RWPE2 (cell line): ENCODE measurements around the gene FANK1.

Experiments
- ATAC-seq: fragments of 200-7000 bp; cut with Tn5 transposase; 3 replicates; pipeline ENCODE4 v1.9.1; 2021; ENCODE audit warnings: low read depth
- DNase-seq: peaks from one replicate; pipeline ENCODE4 v3.0.0-alpha.2; 2020; ENCODE audit warnings: low spot score
- H3K27ac ChIP-seq: fragments of 450-650 bp; 2 replicates; pipeline ENCODE4 v1.5.1; 2017; ENCODE audit warnings: mild to moderate bottlenecking; ENCODE audit not compliant: poor library complexity, severe bottlenecking
- H3K27me3 ChIP-seq: fragments of 250-450 bp; sonication (Bioruptor Pico); 2 replicates; pipeline ENCODE4 v1.5.1; 2021; ENCODE audit warnings: mild to moderate bottlenecking, moderate library complexity; ENCODE audit not compliant: insufficient read depth, poor library complexity, severe bottlenecking
- H3K36me3 ChIP-seq: fragments of 250-450 bp; sonication (Bioruptor Pico); 2 replicates; pipeline ENCODE4 v1.5.1; 2020; ENCODE audit warnings: low read depth, mild to moderate bottlenecking, moderate library complexity
- H3K4me1 ChIP-seq: fragments of 250-450 bp; sonication (Bioruptor Pico); 2 replicates; pipeline ENCODE4 v1.5.1; 2021; ENCODE audit warnings: mild to moderate bottlenecking, moderate library complexity; ENCODE audit not compliant: insufficient read depth, poor library complexity, severe bottlenecking
- H3K4me3 ChIP-seq: fragments of 250-450 bp; sonication (Bioruptor Pico); 2 replicates; pipeline ENCODE4 v1.5.1; 2021; ENCODE audit warnings: mild to moderate bottlenecking, moderate library complexity; ENCODE audit not compliant: severe bottlenecking
- H3K9me3 ChIP-seq: fragments of 250-450 bp; sonication (Bioruptor Pico); 2 replicates; pipeline ENCODE4 v1.5.1; 2021; ENCODE audit warnings: mild to moderate bottlenecking, moderate library complexity; ENCODE audit not compliant: severe bottlenecking
- TF ChIP-seq, protein P1 (sequence below): fragments of 450-650 bp; IDR thresholded peaks from one replicate; pipeline ENCODE4 v1.5.1; 2017; ENCODE audit warnings: mild to moderate bottlenecking, moderate library complexity; ENCODE audit not compliant: poor library complexity, severe bottlenecking

FANK1 gene

DNA sequence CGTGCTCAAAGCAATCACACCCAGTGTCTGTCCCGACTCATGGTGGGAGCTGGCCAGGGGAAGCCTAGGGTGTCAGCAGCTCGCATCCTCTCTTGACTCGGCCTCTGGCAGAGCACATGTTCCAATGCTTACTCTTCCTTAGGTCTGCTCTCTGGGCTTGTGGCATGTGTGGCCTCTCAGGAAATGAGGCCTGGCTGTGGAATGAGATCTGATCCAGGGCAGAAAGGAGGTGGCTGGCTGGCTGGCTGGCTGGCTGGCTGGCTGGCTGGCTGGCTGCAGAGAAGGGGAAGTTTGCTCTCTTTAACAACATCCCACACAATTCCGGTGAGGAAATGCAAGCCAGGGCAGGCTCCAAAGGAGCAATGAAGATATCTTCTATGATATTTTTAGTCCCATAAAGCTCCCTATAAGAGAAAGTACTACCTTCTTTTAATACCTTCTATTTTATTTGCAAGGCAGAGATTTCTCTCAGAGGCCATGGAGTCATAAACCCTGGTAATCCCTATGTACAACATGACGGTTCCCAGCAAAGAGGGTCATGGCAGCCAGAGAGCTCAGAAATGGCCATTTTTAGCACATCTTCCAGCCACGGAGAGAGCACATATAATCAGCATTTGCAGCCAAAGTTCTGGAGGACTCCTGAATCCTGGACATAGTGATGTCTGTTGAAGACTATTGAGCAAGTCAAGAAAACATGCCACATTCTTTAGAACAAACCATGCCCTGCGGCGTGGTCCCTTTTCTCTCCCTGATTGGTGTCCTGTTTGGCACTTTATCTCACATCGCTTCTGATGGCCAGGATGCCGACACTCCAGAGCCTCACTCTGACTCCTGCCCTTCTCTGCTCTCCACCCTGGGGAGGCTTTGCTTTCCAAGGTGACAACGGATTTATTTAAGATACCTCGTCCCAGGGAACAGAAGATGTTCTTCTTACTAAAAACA lies 153.7 kb downstream of the FANK1 start:
- H3K27ac ChIP-seq: peak overlapping the region; percentile 23
- ATAC-seq (peak; percentile 88), DNase-seq (no peak)
- peaks cover 5% of the 10 kb centered on the region for H3K4me1 ChIP-seq
- H3K27me3 ChIP-seq: no peaks in the 10 kb centered on the region
- TF ChIP-seq, protein P1, sequence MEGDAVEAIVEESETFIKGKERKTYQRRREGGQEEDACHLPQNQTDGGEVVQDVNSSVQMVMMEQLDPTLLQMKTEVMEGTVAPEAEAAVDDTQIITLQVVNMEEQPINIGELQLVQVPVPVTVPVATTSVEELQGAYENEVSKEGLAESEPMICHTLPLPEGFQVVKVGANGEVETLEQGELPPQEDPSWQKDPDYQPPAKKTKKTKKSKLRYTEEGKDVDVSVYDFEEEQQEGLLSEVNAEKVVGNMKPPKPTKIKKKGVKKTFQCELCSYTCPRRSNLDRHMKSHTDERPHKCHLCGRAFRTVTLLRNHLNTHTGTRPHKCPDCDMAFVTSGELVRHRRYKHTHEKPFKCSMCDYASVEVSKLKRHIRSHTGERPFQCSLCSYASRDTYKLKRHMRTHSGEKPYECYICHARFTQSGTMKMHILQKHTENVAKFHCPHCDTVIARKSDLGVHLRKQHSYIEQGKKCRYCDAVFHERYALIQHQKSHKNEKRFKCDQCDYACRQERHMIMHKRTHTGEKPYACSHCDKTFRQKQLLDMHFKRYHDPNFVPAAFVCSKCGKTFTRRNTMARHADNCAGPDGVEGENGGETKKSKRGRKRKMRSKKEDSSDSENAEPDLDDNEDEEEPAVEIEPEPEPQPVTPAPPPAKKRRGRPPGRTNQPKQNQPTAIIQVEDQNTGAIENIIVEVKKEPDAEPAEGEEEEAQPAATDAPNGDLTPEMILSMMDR: no peak
- H3K4me3 ChIP-seq: no peak overlapping the region
- no peaks in the 10 kb centered on the region for H3K9me3 ChIP-seq
- no peaks in the 10 kb centered on the region for H3K36me3 ChIP-seq

- TF ChIP-seq, protein P1: no peak
- Histone ChIP-seq H3K27me3 (no peaks in the 10 kb centered on the region), H3K4me3 (no peak overlapping the region), H3K27ac (no peak overlapping the region), H3K9me3 (no peaks in the 10 kb centered on the region), H3K36me3 (no peaks in the 10 kb centered on the region), H3K4me1 (peaks cover 5% of the 10 kb centered on the region)
- DNase-seq: no peak
- no peak for ATAC-seq
Measured at GRCh38 chr10:126052171-126052570, 155.8 kb downstream of the FANK1 start.

GRCh38 chr10:126054191-126054590 lies 157.8 kb downstream of the FANK1 start:
- no peaks in the 10 kb centered on the region for H3K27me3 ChIP-seq
- TF ChIP-seq, protein P1: no peak

DNA sequence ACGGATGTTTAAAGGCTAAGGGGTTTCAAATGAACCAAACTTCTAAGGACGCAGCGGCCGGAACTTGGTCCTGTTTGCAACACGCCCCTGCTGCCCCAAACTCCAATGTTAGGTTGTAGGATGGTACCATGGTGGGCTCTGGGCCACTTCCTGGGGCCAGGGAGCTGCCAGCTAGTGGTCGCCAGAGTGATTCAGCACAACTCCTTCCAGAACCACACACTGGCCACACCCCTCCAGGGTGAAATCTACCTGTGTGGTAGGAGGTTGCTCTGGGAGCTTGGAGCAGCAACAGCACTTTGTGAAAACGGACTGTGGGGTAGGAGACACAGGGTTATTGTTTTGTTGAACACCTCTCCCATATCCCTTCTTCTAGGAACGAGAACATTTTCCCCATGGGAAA lies 161.1 kb downstream of the FANK1 start:
- Histone ChIP-seq H3K27ac (no peak overlapping the region), H3K36me3 (no peaks in the 10 kb centered on the region), H3K4me3 (no peak overlapping the region), H3K9me3 (no peaks in the 10 kb centered on the region), H3K4me1 (peaks cover 10% of the 10 kb centered on the region), H3K27me3 (no peaks in the 10 kb centered on the region)
- ATAC-seq (no peak), DNase-seq (no peak)
- TF ChIP-seq, protein P1: no peak

More at GRCh38 chr10:126054191-126054590, 157.8 kb downstream of the FANK1 start:
- Histone ChIP-seq H3K4me3 (no peak overlapping the region), H3K4me1 (peaks cover 10% of the 10 kb centered on the region), H3K27ac (no peak overlapping the region), H3K9me3 (no peaks in the 10 kb centered on the region), H3K36me3 (no peaks in the 10 kb centered on the region)
- DNase-seq (no peak), ATAC-seq (no peak)

- TF ChIP-seq, protein P1: no peak
- Histone ChIP-seq H3K27ac (no peak overlapping the region), H3K36me3 (no peaks in the 10 kb centered on the region), H3K4me3 (no peak overlapping the region), H3K27me3 (no peaks in the 10 kb centered on the region), H3K4me1 (peaks cover 17% of the 10 kb centered on the region), H3K9me3 (no peaks in the 10 kb centered on the region)
- DNase-seq: no peak
- no peak for ATAC-seq
Measured at GRCh38 chr10:126058104-126058503, 161.7 kb downstream of the FANK1 start.
